MM.1S (cell line): ENCODE measurements around the gene FKBP2.

Source experiments
- DNase-seq: peaks from one replicate; pipeline ENCODE4 v3.0.0-alpha.2; 2015
- H2AFZ ChIP-seq: fragments of 300-600 bp; sonication (generic); 2 replicates; pipeline ENCODE4 v1.6.0; 2016; ENCODE audit warnings: antibody characterized with exemption, low read length
- H3F3A ChIP-seq: fragments of 300-600 bp; sonication (generic); 2 replicates; pipeline ENCODE4 v1.6.1; 2016; ENCODE audit warnings: mild to moderate bottlenecking, antibody characterized with exemption, low read length, moderate library complexity, mixed read lengths; ENCODE audit not compliant: insufficient read depth
- H3K27ac ChIP-seq: fragments of 300-600 bp; sonication (generic); 2 replicates; pipeline ENCODE4 v1.5.1; 2016; ENCODE audit warnings: mild to moderate bottlenecking, low read length
- H3K27me3 ChIP-seq: fragments of 300-600 bp; sonication (generic); replicated peaks from 2 replicates; pipeline ENCODE4 v1.6.0; 2016; ENCODE audit warnings: low read length; ENCODE audit not compliant: insufficient read depth
- H3K36me3 ChIP-seq: fragments of 300-600 bp; sonication (generic); replicated peaks from 2 replicates; pipeline ENCODE4 v1.6.1; 2016; ENCODE audit warnings: mild to moderate bottlenecking, low read length, mixed read lengths; ENCODE audit not compliant: insufficient read depth
- H3K4me1 ChIP-seq: fragments of 300-600 bp; sonication (generic); 2 replicates; pipeline ENCODE4 v1.6.1; 2016; ENCODE audit warnings: low read length, mixed read lengths
- H3K4me2 ChIP-seq: fragments of 300-600 bp; sonication (generic); 2 replicates; pipeline ENCODE4 v1.6.0; 2016; ENCODE audit warnings: low read depth, low read length
- H3K4me3 ChIP-seq: fragments of 300-600 bp; sonication (generic); 2 replicates; pipeline ENCODE4 v1.5.1; 2016; ENCODE audit warnings: low read length, mixed read lengths
- H3K79me2 ChIP-seq: fragments of 300-600 bp; sonication (generic); 2 replicates; pipeline ENCODE4 v1.6.1; 2016; ENCODE audit warnings: mixed run types, low read length, mixed read lengths
- H3K9ac ChIP-seq: fragments of 300-600 bp; sonication (generic); 2 replicates; pipeline ENCODE4 v1.6.1; 2016; ENCODE audit warnings: low read length, mixed read lengths
- H3K9me2 ChIP-seq: fragments of 300-600 bp; sonication (generic); replicated peaks from 2 replicates; pipeline ENCODE4 v1.6.1; 2016; ENCODE audit warnings: mild to moderate bottlenecking, low read length, mixed read lengths; ENCODE audit not compliant: insufficient read depth
- H3K9me3 ChIP-seq: fragments of 300-600 bp; sonication (generic); replicated peaks from 2 replicates; pipeline ENCODE4 v1.6.1; 2016; ENCODE audit warnings: mild to moderate bottlenecking, low read length, mixed read lengths; ENCODE audit not compliant: insufficient read depth
- H4K20me1 ChIP-seq: fragments of 300-600 bp; sonication (generic); 2 replicates; pipeline ENCODE4 v1.6.1; 2016; ENCODE audit warnings: mild to moderate bottlenecking, low read length, moderate library complexity, mixed read lengths; ENCODE audit not compliant: insufficient read depth
- EZH2 ChIP-seq: fragments of 300-600 bp; sonication (generic); optimal IDR thresholded peaks from 2 replicates; pipeline ENCODE3; 2017; ENCODE audit warnings: low read depth, mild to moderate bottlenecking, antibody characterized with exemption, low read length, mixed read lengths
- EZH2phosphoT487 ChIP-seq: fragments of 300-600 bp; sonication (generic); IDR thresholded peaks from 2 replicates; pipeline ENCODE4 v1.6.1; 2018; ENCODE audit warnings: antibody characterized with exemption, low read length
- TF ChIP-seq, protein P1 (sequence below): fragments of 300-600 bp; sonication (generic); IDR thresholded peaks from 2 replicates; pipeline ENCODE4 v1.5.1; 2016; ENCODE audit warnings: antibody characterized with exemption, low read length, mixed read lengths

The FKBP2 gene

DNA sequence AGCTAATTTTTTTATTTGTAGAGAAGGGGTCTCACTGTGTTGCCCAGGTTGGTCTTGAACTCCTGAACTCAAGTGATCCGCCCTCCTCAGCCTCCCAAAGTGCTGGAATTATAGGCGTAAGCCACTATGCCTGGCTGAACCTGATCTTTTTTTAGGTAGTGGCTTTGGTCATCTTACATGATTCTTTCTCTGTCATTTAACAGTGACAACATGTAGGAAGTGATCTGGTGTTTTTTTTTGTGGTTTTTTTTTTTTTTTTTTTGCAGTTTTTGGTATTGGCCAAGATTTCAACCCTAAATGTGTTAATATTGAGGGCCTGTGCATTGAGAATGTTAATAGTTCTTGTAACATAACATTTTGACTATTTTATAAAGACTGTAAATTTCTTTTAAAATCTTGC, 42.4 kb upstream of the FKBP2 start:
- H3K4me3 ChIP-seq = no peak overlapping the region
- H3K9ac ChIP-seq = no peak overlapping the region
- H3K27ac ChIP-seq = no peak overlapping the region
- H3K9me2 ChIP-seq = no peaks in the 10 kb centered on the region
- H3K36me3 ChIP-seq = peaks cover 56% of the 10 kb centered on the region
- H3K79me2 ChIP-seq = peaks cover 73% of the 10 kb centered on the region
- H2AFZ ChIP-seq = no peak overlapping the region
- no peaks in the 10 kb centered on the region for H3K27me3 ChIP-seq
- no peaks in the 10 kb centered on the region; the same call in none of the 2 replicates for H3F3A ChIP-seq
- TF ChIP-seq, protein P1, sequence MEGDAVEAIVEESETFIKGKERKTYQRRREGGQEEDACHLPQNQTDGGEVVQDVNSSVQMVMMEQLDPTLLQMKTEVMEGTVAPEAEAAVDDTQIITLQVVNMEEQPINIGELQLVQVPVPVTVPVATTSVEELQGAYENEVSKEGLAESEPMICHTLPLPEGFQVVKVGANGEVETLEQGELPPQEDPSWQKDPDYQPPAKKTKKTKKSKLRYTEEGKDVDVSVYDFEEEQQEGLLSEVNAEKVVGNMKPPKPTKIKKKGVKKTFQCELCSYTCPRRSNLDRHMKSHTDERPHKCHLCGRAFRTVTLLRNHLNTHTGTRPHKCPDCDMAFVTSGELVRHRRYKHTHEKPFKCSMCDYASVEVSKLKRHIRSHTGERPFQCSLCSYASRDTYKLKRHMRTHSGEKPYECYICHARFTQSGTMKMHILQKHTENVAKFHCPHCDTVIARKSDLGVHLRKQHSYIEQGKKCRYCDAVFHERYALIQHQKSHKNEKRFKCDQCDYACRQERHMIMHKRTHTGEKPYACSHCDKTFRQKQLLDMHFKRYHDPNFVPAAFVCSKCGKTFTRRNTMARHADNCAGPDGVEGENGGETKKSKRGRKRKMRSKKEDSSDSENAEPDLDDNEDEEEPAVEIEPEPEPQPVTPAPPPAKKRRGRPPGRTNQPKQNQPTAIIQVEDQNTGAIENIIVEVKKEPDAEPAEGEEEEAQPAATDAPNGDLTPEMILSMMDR = no peak
- TF ChIP-seq EZH2 (no peak), EZH2phosphoT487 (no peak)
- H3K4me2 ChIP-seq = no peak overlapping the region
- H3K4me1 ChIP-seq = no peaks in the 10 kb centered on the region
- no peaks in the 10 kb centered on the region for H3K9me3 ChIP-seq
- DNase-seq = no peak
- peaks cover 8% of the 10 kb centered on the region; the same call in 1 of the 2 replicates for H4K20me1 ChIP-seq

- H3K27ac ChIP-seq = no peak overlapping the region
- no peaks in the 10 kb centered on the region for H3K27me3 ChIP-seq
- H3K9ac ChIP-seq = no peak overlapping the region
- H2AFZ ChIP-seq = no peak overlapping the region
- no peaks in the 10 kb centered on the region for H3K9me2 ChIP-seq
- H3K4me1 ChIP-seq = peaks cover 7% of the 10 kb centered on the region; the same call in 1 of the 2 replicates
- H3F3A ChIP-seq = no peaks in the 10 kb centered on the region; the same call in 1 of the 2 replicates
- no peak for DNase-seq
- no peaks in the 10 kb centered on the region for H4K20me1 ChIP-seq
- TF ChIP-seq, protein P1 = no peak
- TF ChIP-seq EZH2 (no peak), EZH2phosphoT487 (no peak)
- H3K36me3 ChIP-seq = peaks cover 31% of the 10 kb centered on the region
- no peak overlapping the region for H3K4me3 ChIP-seq
- no peaks in the 10 kb centered on the region for H3K9me3 ChIP-seq
- no peak overlapping the region for H3K4me2 ChIP-seq
- peaks cover 62% of the 10 kb centered on the region for H3K79me2 ChIP-seq
These were observed 39.4 kb upstream of the FKBP2 start for GRCh38 chr11:64201543-64201942.

DNA sequence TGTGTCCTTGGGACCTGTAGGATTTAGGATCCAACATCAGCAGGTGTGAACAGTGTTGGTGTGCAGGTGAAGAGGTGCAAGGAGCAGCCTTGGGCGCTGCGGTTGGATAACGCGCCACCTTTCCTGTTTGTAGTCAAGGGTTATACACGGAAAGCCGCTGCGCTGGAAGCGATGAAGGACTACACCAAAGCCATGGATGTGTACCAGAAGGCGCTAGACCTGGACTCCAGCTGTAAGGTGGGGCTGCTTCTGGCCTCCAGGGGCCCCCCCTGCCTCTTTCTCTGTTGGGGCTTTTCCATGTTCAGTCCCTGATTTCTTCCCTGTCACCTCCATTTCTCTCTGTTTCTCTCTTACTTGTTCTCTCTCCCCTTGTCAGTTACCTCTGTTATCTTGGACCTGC, 37.9 kb upstream of the FKBP2 start:
- peaks cover 20% of the 10 kb centered on the region; the same call in 1 of the 2 replicates for H3K36me3 ChIP-seq
- H3K4me1 ChIP-seq = peaks cover 10% of the 10 kb centered on the region
- no peaks in the 10 kb centered on the region for H3K9me2 ChIP-seq
- no peaks in the 10 kb centered on the region for H4K20me1 ChIP-seq
- H3K27me3 ChIP-seq = no peaks in the 10 kb centered on the region
- H2AFZ ChIP-seq = no peak overlapping the region
- H3K79me2 ChIP-seq = peaks cover 48% of the 10 kb centered on the region
- H3F3A ChIP-seq = no peaks in the 10 kb centered on the region; the same call in none of the 2 replicates
- no peak overlapping the region for H3K4me3 ChIP-seq
- TF ChIP-seq, protein P1 = no peak
- TF ChIP-seq EZH2 = no peak
- TF ChIP-seq EZH2phosphoT487 = no peak
- DNase-seq = no peak
- H3K9me3 ChIP-seq = no peaks in the 10 kb centered on the region
- H3K27ac ChIP-seq = no peak overlapping the region
- H3K4me2 ChIP-seq = no peak overlapping the region
- H3K9ac ChIP-seq = no peak overlapping the region
